Muscle layer of duodenum (tissue), 2 donors: ENCODE measurements around the gene MOCOS.

ENCODE experiments used
- H3K27ac ChIP-seq: one replicate; pipeline ENCODE4 v1.7.0; 2013; ENCODE audit warnings: mild to moderate bottlenecking, low read length
- H3K27me3 ChIP-seq: one replicate; pipeline ENCODE4 v1.7.0; 2013; ENCODE audit warnings: low read depth, mild to moderate bottlenecking, control low read depth, low read length
- H3K36me3 ChIP-seq, 2 donors: one replicate each; pipeline ENCODE4 v1.7.0; 2013; ENCODE audit warnings: low read length in 2 of 2, control low read depth in 1 of 2, mild to moderate bottlenecking in 1 of 2; ENCODE audit not compliant: insufficient read depth in 2 of 2, control insufficient read depth in 1 of 2
- H3K4me1 ChIP-seq, 2 donors: one replicate each; pipeline ENCODE4 v1.7.0; 2013; ENCODE audit warnings: low read length in 2 of 2, mild to moderate bottlenecking in 2 of 2, control low read depth in 1 of 2, moderate library complexity in 1 of 2; ENCODE audit not compliant: insufficient read depth in 2 of 2, control insufficient read depth in 1 of 2
- H3K4me3 ChIP-seq, 2 donors: one replicate each; pipeline ENCODE4 v1.7.0; 2013; ENCODE audit warnings: low read length in 2 of 2, low read depth in 1 of 2, mild to moderate bottlenecking in 1 of 2
- H3K9me3 ChIP-seq, 2 donors: one replicate each; pipeline ENCODE4 v1.7.0; 2013; ENCODE audit warnings: low read length in 2 of 2, control low read depth in 1 of 2, mild to moderate bottlenecking in 1 of 2; ENCODE audit not compliant: control insufficient read depth in 1 of 2
- donor health status: healthy.

The MOCOS gene

DNA sequence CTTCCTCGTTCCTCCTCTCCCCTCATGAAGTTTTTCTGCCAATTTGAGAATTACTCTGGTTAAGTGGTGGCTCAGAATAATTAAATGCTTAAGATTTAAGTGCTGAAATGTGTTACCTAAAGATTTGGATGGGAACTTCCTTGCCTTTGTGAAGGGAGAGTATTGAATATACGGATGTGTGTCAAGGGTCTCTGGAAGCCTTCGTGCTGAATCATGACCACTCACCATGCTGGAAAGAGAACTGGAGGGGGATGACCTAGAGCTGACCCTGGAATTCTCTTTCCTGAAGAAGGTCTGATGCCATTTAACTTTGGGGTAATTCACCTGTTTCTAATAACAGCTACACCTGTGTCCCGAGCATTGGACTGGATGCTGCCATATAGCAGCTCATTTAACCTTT, 2.2 kb downstream of the MOCOS start:
- H3K9me3 ChIP-seq, result no peaks in the 10 kb centered on the region
- no peak overlapping the region for H3K27ac ChIP-seq
- H3K36me3 ChIP-seq, result no peaks in the 10 kb centered on the region
- H3K4me3 ChIP-seq, result no peak overlapping the region
- peaks cover 0 to 10% of the 10 kb centered on the region in 2 donors for H3K4me1 ChIP-seq
- H3K27me3 ChIP-seq, result no peaks in the 10 kb centered on the region

GRCh38 chr18:36191286-36191685, 4.0 kb downstream of the MOCOS start:
- H3K27ac ChIP-seq, result no peak overlapping the region
- H3K9me3 ChIP-seq, result no peaks in the 10 kb centered on the region
- H3K4me3 ChIP-seq, result no peak overlapping the region
- H3K27me3 ChIP-seq, result no peaks in the 10 kb centered on the region
- H3K36me3 ChIP-seq, result no peaks in the 10 kb centered on the region
- peaks cover 0 to 8% of the 10 kb centered on the region in 2 donors for H3K4me1 ChIP-seq

DNA sequence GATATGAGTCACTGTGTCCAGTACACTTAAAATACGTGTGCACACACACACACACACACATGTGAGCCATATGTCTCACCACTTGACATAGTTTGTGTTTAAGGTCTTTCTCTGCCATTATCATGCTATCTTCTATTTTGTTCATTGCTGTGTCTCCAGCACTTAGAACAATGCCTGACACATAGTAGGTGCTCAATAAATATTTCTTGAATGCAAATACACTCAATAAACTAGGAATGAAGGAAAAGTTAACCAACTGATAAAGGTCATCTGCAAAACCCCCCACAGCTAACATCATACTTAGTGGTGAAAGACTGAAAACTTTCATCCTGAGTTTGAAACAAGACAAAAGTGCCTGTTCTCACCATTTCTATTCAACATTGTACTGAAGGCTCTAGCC, 4.4 kb downstream of the MOCOS start:
- Histone ChIP-seq H3K4me3 (no peak overlapping the region), H3K36me3 (no peaks in the 10 kb centered on the region)

GRCh38 chr18:36194600-36195315, 7.5 kb downstream of the MOCOS start:
- no peaks in the 10 kb centered on the region for H3K36me3 ChIP-seq
- no peaks in the 10 kb centered on the region for H3K27me3 ChIP-seq
- H3K27ac ChIP-seq, result no peak overlapping the region
- no peaks in the 10 kb centered on the region for H3K9me3 ChIP-seq
- no peak overlapping the region for H3K4me3 ChIP-seq
- H3K4me1 ChIP-seq, result no peaks in the 10 kb centered on the region

More for the DNA sequence above, 4.4 kb downstream of the MOCOS start:
- no peaks in the 10 kb centered on the region for H3K9me3 ChIP-seq
- H3K27ac ChIP-seq, result no peak overlapping the region
- H3K27me3 ChIP-seq, result no peaks in the 10 kb centered on the region
- peaks cover 0 to 4% of the 10 kb centered on the region in 2 donors for H3K4me1 ChIP-seq

- Histone ChIP-seq H3K27ac (no peak overlapping the region), H3K9me3 (no peaks in the 10 kb centered on the region), H3K27me3 (no peaks in the 10 kb centered on the region)
Measured at GRCh38 chr18:36195427-36196122, 8.3 kb downstream of the MOCOS start.

DNA sequence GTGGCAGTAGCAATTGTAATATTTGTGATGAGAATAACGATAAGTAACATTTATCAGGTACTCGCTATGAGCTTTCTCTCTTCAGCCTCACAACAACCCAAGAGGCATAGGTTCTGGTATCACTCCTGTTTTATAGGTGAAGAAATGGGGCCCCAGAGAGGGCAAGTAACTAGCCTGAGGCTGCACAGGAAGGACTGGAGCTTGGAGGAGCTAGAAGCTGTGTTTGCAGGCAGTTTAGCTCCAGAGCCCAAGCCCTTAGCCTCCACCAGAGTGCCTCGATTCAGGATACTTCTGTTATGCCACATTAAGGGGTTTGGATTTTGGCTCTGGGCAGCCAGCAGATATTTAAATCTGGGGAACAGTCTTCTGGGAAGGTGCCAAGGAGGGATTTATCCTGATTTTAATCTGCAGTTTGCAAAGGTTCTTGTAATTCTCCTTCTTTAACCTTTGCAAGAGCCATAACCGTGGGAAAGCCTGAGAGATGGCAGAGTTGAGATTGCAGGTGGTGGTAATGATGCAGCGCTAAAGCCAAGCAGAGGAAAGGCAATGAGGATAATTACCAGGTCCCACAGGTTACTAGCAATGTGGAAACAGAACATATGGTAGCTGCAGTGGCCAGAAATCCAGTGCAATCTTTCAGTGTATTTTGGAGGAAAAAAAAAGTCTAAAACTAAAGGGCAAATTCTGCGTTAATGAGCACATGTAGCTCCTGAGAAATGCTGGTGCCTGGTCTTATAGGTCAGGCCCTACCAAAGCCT, 9.1 kb downstream of the MOCOS start:
- Histone ChIP-seq H3K27ac (no peak overlapping the region), H3K4me1 (no peaks in the 10 kb centered on the region), H3K4me3 (no peak overlapping the region), H3K9me3 (no peaks in the 10 kb centered on the region), H3K36me3 (no peaks in the 10 kb centered on the region), H3K27me3 (no peaks in the 10 kb centered on the region)

More at GRCh38 chr18:36195427-36196122, 8.3 kb downstream of the MOCOS start:
- no peak overlapping the region for H3K4me3 ChIP-seq
- H3K36me3 ChIP-seq, result no peaks in the 10 kb centered on the region
- H3K4me1 ChIP-seq, result no peaks in the 10 kb centered on the region

GRCh38 chr18:36197511-36198166, 10.3 kb downstream of the MOCOS start:
- Histone ChIP-seq H3K4me3 (no peak overlapping the region), H3K4me1 (no peaks in the 10 kb centered on the region), H3K9me3 (no peaks in the 10 kb centered on the region)

GRCh38 chr18:36199691-36200295, 12.5 kb downstream of the MOCOS start:
- no peak overlapping the region for H3K27ac ChIP-seq
- H3K36me3 ChIP-seq, result no peaks in the 10 kb centered on the region
- H3K4me3 ChIP-seq, result no peak overlapping the region
- H3K4me1 ChIP-seq, result no peaks in the 10 kb centered on the region
- no peaks in the 10 kb centered on the region for H3K27me3 ChIP-seq
- H3K9me3 ChIP-seq, result no peaks in the 10 kb centered on the region

More at GRCh38 chr18:36197511-36198166, 10.3 kb downstream of the MOCOS start:
- Histone ChIP-seq H3K27me3 (no peaks in the 10 kb centered on the region), H3K27ac (no peak overlapping the region), H3K36me3 (no peaks in the 10 kb centered on the region)

DNA sequence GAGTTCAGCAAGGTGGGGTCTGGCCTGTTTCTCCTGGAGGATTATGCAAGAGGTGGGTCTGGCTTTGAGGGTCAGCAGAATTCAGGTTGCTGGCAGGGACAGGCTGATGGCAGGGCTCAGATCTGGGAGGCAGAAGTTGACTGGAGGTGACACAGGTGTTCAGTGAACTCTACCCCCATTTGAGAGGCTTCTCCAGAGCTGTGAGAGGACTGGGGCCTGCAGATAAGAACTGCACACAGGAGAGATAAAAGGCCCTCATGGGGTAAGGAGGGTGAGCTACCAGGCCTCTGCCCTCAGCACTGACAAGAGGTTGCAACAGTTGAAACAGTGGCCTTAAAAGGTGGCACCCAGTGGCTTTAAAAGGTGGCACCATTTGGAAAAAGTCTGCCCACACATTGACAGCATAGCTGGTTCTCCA, 13.1 kb downstream of the MOCOS start:
- H3K27ac ChIP-seq, result no peak overlapping the region
- no peaks in the 10 kb centered on the region for H3K4me1 ChIP-seq
- no peaks in the 10 kb centered on the region for H3K27me3 ChIP-seq
- H3K36me3 ChIP-seq, result no peaks in the 10 kb centered on the region
- no peak overlapping the region for H3K4me3 ChIP-seq
- H3K9me3 ChIP-seq, result no peaks in the 10 kb centered on the region

- Histone ChIP-seq H3K36me3 (no peaks in the 10 kb centered on the region), H3K27me3 (no peaks in the 10 kb centered on the region), H3K4me3 (no peak overlapping the region), H3K27ac (no peak overlapping the region), H3K4me1 (no peaks in the 10 kb centered on the region), H3K9me3 (no peaks in the 10 kb centered on the region)
Measured at GRCh38 chr18:36201765-36202164, 14.5 kb downstream of the MOCOS start.
